GM18507 (cell line): ENCODE data around the gene GRID1.

Experiments
- DNase-seq: peaks from one replicate; pipeline ENCODE4 v3.0.0; 2011; ENCODE audit warnings: low read depth; ENCODE audit not compliant: insufficient read length; ENCODE audit errors: extremely low spot score
- FAIRE-seq: peaks from 2 replicates; lab custom pipeline; 2011; peaks lifted over from hg19 to GRCh38; lab: Jason Lieb, UNC

GRID1 gene

GRCh38 chr10:86261941-86262687 is 104.5 kb downstream of the GRID1 start:
- peak; percentile 30 for DNase-seq
- FAIRE-seq: peak; percentile 62

GRCh38 chr10:86261470-86261869 is 105.1 kb downstream of the GRID1 start:
- FAIRE-seq: no peak
- DNase-seq: no peak

- FAIRE-seq: no peak
- DNase-seq: no peak
These were observed 106.0 kb downstream of the GRID1 start for GRCh38 chr10:86260564-86260963.

- DNase-seq (no peak), FAIRE-seq (no peak)
These were observed 106.6 kb downstream of the GRID1 start for GRCh38 chr10:86259901-86260562.

- no peak for FAIRE-seq
- DNase-seq: no peak
These were observed 107.7 kb downstream of the GRID1 start for GRCh38 chr10:86258941-86259340.

- no peak for DNase-seq
- no peak for FAIRE-seq
These were observed 108.1 kb downstream of the GRID1 start for GRCh38 chr10:86258499-86258898.

GRCh38 chr10:86257683-86258082 is 108.9 kb downstream of the GRID1 start:
- no peak for FAIRE-seq
- DNase-seq: no peak

- DNase-seq (no peak), FAIRE-seq (no peak)
These were observed 109.8 kb downstream of the GRID1 start for GRCh38 chr10:86256690-86257315.

GRCh38 chr10:86255405-86256251 is 111.0 kb downstream of the GRID1 start:
- FAIRE-seq: no peak

GRCh38 chr10:86254526-86255174 is 111.9 kb downstream of the GRID1 start:
- no peak for DNase-seq
- FAIRE-seq: no peak

More at GRCh38 chr10:86255405-86256251, 111.0 kb downstream of the GRID1 start:
- no peak for DNase-seq

GRCh38 chr10:86254081-86254480 is 112.5 kb downstream of the GRID1 start:
- DNase-seq (no peak), FAIRE-seq (no peak)

GRCh38 chr10:86253091-86254072 is 113.2 kb downstream of the GRID1 start:
- FAIRE-seq (no peak), DNase-seq (no peak)

- DNase-seq (no peak), FAIRE-seq (no peak)
These were observed 114.0 kb downstream of the GRID1 start for GRCh38 chr10:86252556-86252955.

- no peak for DNase-seq
- FAIRE-seq: no peak
These were observed 114.5 kb downstream of the GRID1 start for GRCh38 chr10:86252079-86252478.

GRCh38 chr10:86251426-86251825 is 115.2 kb downstream of the GRID1 start:
- DNase-seq: no peak
- FAIRE-seq: no peak

GRCh38 chr10:86250399-86250798 is 116.2 kb downstream of the GRID1 start:
- FAIRE-seq (no peak), DNase-seq (no peak)

- DNase-seq: no peak
- FAIRE-seq: no peak
These were observed 116.8 kb downstream of the GRID1 start for GRCh38 chr10:86249794-86250193.

GRCh38 chr10:86248062-86248461 is 118.5 kb downstream of the GRID1 start:
- FAIRE-seq: no peak

More at GRCh38 chr10:86248062-86248461, 118.5 kb downstream of the GRID1 start:
- DNase-seq: no peak
